Activated naive CD8-positive, alpha-beta T cell treated with anti-CD3 and anti-CD28 coated beads, Interleukin-2, amount 10 ng/mL, durations not matched to agents 7 days and 5 days (primary cell): Measurements from ENCODE around the gene PRSS53. TPM values are rescaled to one million over a fixed set of nuclear protein-coding genes. Genes with fewer than 3 reads are reported as not detected.

Experiments
- ATAC-seq: fragments of 150-1000 bp; cut with Tn5 transposase; one replicate; pipeline ENCODE4 v1.10.0; 2021; ENCODE audit warnings: low read depth, moderate library complexity
- POLR2A ChIA-PET: fragments of 350-600 bp; sonication (Branson Sonifier 250); formaldehyde crosslinking; loops from one replicate; lab custom pipeline; 2021; ENCODE audit warnings: antibody characterized with exemption; lab: Charles Lee
- DNase-seq: peaks from one replicate; pipeline ENCODE4 v3.0.0; 2021
- H3K27ac Mint-ChIP-seq: one replicate; pipeline ENCODE4 v1.8.0; 2022; ENCODE audit warnings: mild to moderate bottlenecking, mixed read lengths
- H3K27me3 Mint-ChIP-seq: one replicate; pipeline ENCODE4 v1.8.0; 2022; ENCODE audit warnings: mild to moderate bottlenecking, moderate library complexity, mixed read lengths
- H3K36me3 Mint-ChIP-seq: one replicate; pipeline ENCODE4 v1.8.0; 2021; ENCODE audit warnings: mild to moderate bottlenecking, mixed read lengths
- H3K4me1 Mint-ChIP-seq: one replicate; pipeline ENCODE4 v1.8.0; 2021; ENCODE audit warnings: mixed read lengths
- H3K4me3 Mint-ChIP-seq: one replicate; pipeline ENCODE4 v1.8.0; 2022; ENCODE audit warnings: mild to moderate bottlenecking, moderate library complexity, mixed read lengths
- H3K9me3 Mint-ChIP-seq: one replicate; pipeline ENCODE4 v1.8.0; 2021; ENCODE audit warnings: mixed read lengths
- total RNA-seq, 2 experiments: library from RNA; stranded (reverse); gene quantifications; one replicate each; pipeline ENCODE4 v1.2.3, GENCODE V29; 2021

The PRSS53 gene
- total RNA-seq, 2 experiments from 2014 or later = 10.4 to 10.9 TPM

GRCh38 chr16:31099860-31100638, 11.3 kb upstream of the PRSS53 start:
- Mint-ChIP-seq H3K4me1 (peaks cover 8% of the 10 kb centered on the region), H3K9me3 (no peaks in the 10 kb centered on the region), H3K27ac (no peak overlapping the region), H3K4me3 (no peak overlapping the region), H3K36me3 (no peaks in the 10 kb centered on the region), H3K27me3 (peaks cover 4% of the 10 kb centered on the region)
- POLR2A ChIA-PET = interaction anchor here (1.1 kb wide), 1 partner anchor 26 kb away, joined by 3 read pairs; the partner anchor contains the start of genes ZNF646 and ZNF668
- ATAC-seq (no peak), DNase-seq (no peak)

GRCh38 chr16:31094424-31095120, 5.8 kb upstream of the PRSS53 start, which contains the start of gene VKORC1:
VKORC1 (minus strand) TSS chr16:31094797; CDS start chr16:31094729, 68 bp downstream.
- H3K27me3 Mint-ChIP-seq = peaks cover 2% of the 10 kb centered on the region
- peak; percentile 87 for DNase-seq
- peak within 1 kb of the TSS; percentile 99 for H3K4me3 Mint-ChIP-seq
- no peaks in the 10 kb centered on the region for H3K9me3 Mint-ChIP-seq
- POLR2A ChIA-PET = interaction anchor here (0.7 to 2.5 kb wide), 6 partner anchors 10 to 349 kb away, joined by 3 to 18 read pairs (median 4); partner anchors contain the start of genes FUS, ZNF646 and ZNF668
- peak; percentile 90 for ATAC-seq
- H3K4me1 Mint-ChIP-seq = peaks cover 20% of the 10 kb centered on the region
- H3K27ac Mint-ChIP-seq = peak within 1 kb of the TSS; percentile 95
- peaks cover 4% of the 10 kb centered on the region for H3K36me3 Mint-ChIP-seq

GRCh38 chr16:31094088-31094423, 5.3 kb upstream of the PRSS53 start:
- peak overlapping the region; percentile 99 for H3K4me3 Mint-ChIP-seq
- POLR2A ChIA-PET = interaction anchor here (1.0 to 2.5 kb wide), 4 partner anchors 9 to 97 kb away, joined by 4 to 18 read pairs (median 7); partner anchors contain the start of genes FUS, ZNF646 and ZNF668
- peaks cover 2% of the 10 kb centered on the region for H3K27me3 Mint-ChIP-seq
- ATAC-seq (no peak), DNase-seq (no peak)
- peak overlapping the region; percentile 95 for H3K27ac Mint-ChIP-seq
- H3K9me3 Mint-ChIP-seq = no peaks in the 10 kb centered on the region
- H3K4me1 Mint-ChIP-seq = peaks cover 20% of the 10 kb centered on the region
- peaks cover 4% of the 10 kb centered on the region for H3K36me3 Mint-ChIP-seq

GRCh38 chr16:31093132-31093703, 4.5 kb upstream of the PRSS53 start:
- Mint-ChIP-seq H3K9me3 (no peaks in the 10 kb centered on the region), H3K36me3 (peaks cover 4% of the 10 kb centered on the region), H3K4me3 (peak overlapping the region; percentile 99), H3K27ac (no peak overlapping the region), H3K27me3 (no peaks in the 10 kb centered on the region), H3K4me1 (peaks cover 20% of the 10 kb centered on the region)
- DNase-seq (no peak), ATAC-seq (no peak)
- POLR2A ChIA-PET = interaction anchor here (1.4 to 2.1 kb wide), 3 partner anchors 8 to 87 kb away, joined by 5 to 9 read pairs (median 7); partner anchors contain the start of genes FUS, ZNF646 and ZNF668

- Mint-ChIP-seq H3K36me3 (peaks cover 4% of the 10 kb centered on the region), H3K9me3 (no peaks in the 10 kb centered on the region), H3K27ac (peak overlapping the region; percentile 45), H3K4me1 (peaks cover 20% of the 10 kb centered on the region), H3K27me3 (no peaks in the 10 kb centered on the region), H3K4me3 (no peak overlapping the region)
- DNase-seq (no peak), ATAC-seq (no peak)
- POLR2A ChIA-PET = interaction anchor here (0.6 to 2.1 kb wide), 4 partner anchors 16 to 952 kb away, joined by 3 to 7 read pairs (median 5); partner anchors contain the start of genes ZNF646 and ZNF668
Observed at GRCh38 chr16:31092330-31092729, 3.6 kb upstream of the PRSS53 start.

- Mint-ChIP-seq H3K4me3 (no peak overlapping the region), H3K4me1 (peaks cover 16% of the 10 kb centered on the region), H3K9me3 (no peaks in the 10 kb centered on the region), H3K27me3 (no peaks in the 10 kb centered on the region), H3K27ac (no peak overlapping the region), H3K36me3 (peaks cover 7% of the 10 kb centered on the region)
- no peak for ATAC-seq
- POLR2A ChIA-PET = no interaction called here
- DNase-seq = no peak
Observed at GRCh38 chr16:31090540-31090939, 1.8 kb upstream of the PRSS53 start.

- peaks cover 7% of the 10 kb centered on the region for H3K36me3 Mint-ChIP-seq
- H3K27me3 Mint-ChIP-seq = no peaks in the 10 kb centered on the region
- no peak overlapping the region for H3K27ac Mint-ChIP-seq
- DNase-seq (no peak), ATAC-seq (no peak)
- H3K9me3 Mint-ChIP-seq = no peaks in the 10 kb centered on the region
- H3K4me3 Mint-ChIP-seq = no peak overlapping the region
- H3K4me1 Mint-ChIP-seq = peaks cover 13% of the 10 kb centered on the region
- POLR2A ChIA-PET = no interaction called here
Observed at GRCh38 chr16:31089199-31089598, 456 bp upstream of the PRSS53 start.

- POLR2A ChIA-PET = no interaction called here
- Mint-ChIP-seq H3K9me3 (no peaks in the 10 kb centered on the region), H3K4me3 (no peak overlapping the region), H3K27ac (no peak overlapping the region), H3K4me1 (peaks cover 10% of the 10 kb centered on the region), H3K27me3 (no peaks in the 10 kb centered on the region), H3K36me3 (peaks cover 7% of the 10 kb centered on the region)
- ATAC-seq (no peak), DNase-seq (no peak)
Observed at GRCh38 chr16:31087971-31088370, 772 bp downstream of the PRSS53 start.

DNA sequence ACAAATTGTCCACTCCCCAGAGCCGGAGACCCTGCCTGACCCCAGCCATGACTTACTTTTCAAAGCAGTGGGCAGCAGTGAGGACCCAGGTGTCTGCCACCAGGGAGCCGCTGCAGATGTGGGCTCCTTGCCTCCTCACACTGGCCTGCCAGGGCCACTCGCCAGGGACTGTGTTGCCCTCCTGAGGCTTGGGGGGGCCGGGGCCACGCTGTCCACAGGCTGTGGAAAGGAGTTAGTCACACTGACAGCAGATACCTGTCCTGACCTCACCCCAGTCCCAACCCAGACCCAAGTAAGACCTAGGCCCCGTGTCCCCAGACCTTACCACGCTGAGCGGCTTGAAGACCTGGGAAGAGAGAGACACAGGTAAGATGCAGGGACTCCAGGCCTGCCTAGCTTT, 1.3 kb downstream of the PRSS53 start:
- peaks cover 6% of the 10 kb centered on the region for H3K36me3 Mint-ChIP-seq
- no peaks in the 10 kb centered on the region for H3K9me3 Mint-ChIP-seq
- H3K4me3 Mint-ChIP-seq = no peak overlapping the region
- peaks cover 5% of the 10 kb centered on the region for H3K4me1 Mint-ChIP-seq
- H3K27ac Mint-ChIP-seq = no peak overlapping the region
- DNase-seq (no peak), ATAC-seq (no peak)
- no peaks in the 10 kb centered on the region for H3K27me3 Mint-ChIP-seq
- POLR2A ChIA-PET = no interaction called here

GRCh38 chr16:31086629-31086906, 2.2 kb downstream of the PRSS53 start:
- H3K4me1 Mint-ChIP-seq = peaks cover 8% of the 10 kb centered on the region
- no peaks in the 10 kb centered on the region for H3K9me3 Mint-ChIP-seq
- no peak for ATAC-seq
- POLR2A ChIA-PET = no interaction called here
- peaks cover 7% of the 10 kb centered on the region for H3K36me3 Mint-ChIP-seq
- DNase-seq = no peak
- no peak overlapping the region for H3K4me3 Mint-ChIP-seq
- H3K27ac Mint-ChIP-seq = no peak overlapping the region
- no peaks in the 10 kb centered on the region for H3K27me3 Mint-ChIP-seq

DNA sequence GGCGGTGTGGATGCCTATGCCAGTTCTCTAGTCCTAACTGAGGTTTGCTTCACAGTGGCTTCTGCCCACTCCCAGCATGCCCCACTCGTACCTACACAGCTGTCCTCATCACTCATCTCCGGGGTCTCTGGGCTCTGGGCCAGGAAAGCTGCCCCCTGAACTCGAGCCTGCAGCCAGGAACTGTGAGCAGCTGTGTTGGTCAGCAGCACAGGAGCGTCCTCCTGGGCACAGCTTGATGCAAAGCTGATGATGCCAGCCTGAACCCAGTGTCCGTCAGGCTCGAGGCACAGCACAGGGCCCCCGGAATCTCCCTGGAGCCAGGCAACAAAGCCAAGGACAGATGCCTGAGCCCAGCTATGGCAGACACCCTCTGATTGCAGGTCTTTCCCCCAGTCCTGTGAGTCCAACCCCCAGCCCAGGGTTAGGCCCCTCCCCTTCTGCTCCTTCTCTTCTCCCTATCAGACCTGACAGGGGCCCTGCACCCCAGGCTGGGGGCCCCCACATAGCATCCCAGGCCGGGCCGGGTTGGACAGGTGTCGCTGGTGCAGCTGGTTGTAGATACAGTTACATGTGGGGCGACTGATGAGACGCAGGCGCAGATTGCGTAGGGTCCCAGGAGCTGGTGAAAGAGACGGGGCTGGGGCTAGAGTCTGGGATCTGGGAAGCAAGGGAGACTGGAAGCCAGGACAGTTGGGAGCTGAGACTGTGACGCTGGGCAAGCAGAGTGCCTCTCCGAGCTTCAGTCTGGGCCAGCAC, 2.7 kb downstream of the PRSS53 start:
- POLR2A ChIA-PET = no interaction called here

DNA sequence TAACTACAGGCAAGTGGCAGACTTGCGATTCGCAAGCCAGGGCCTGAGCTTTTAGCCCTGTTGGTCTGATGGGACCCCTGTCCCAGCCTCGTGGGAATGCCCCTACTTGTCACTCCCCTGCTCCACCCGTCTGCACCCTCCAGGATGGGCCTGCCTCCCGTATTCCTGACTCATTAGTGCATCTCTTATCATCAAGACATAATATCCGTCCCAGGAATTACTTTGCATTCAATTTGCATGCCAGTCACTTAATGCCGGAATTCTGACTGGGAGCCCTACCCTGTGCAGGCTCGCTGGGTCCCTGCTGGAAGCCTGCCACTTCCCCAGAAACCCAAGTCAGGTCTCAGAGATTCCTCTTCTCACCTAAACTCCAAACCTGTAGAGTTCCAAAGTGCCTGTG, 3.3 kb downstream of the PRSS53 start:
- Mint-ChIP-seq H3K4me1 (peaks cover 8% of the 10 kb centered on the region), H3K9me3 (no peaks in the 10 kb centered on the region), H3K4me3 (no peak overlapping the region), H3K27me3 (no peaks in the 10 kb centered on the region), H3K27ac (peak overlapping the region; percentile 16), H3K36me3 (peaks cover 5% of the 10 kb centered on the region)
- POLR2A ChIA-PET = interaction anchor here (1.0 kb wide), 2 partner anchors 9 to 10 kb away, joined by 3 to 5 read pairs; partner anchors contain the start of gene VKORC1
- DNase-seq = no peak
- no peak for ATAC-seq

More for the DNA sequence above, 2.7 kb downstream of the PRSS53 start:
- H3K36me3 Mint-ChIP-seq = peaks cover 7% of the 10 kb centered on the region
- no peak for DNase-seq
- no peak overlapping the region for H3K4me3 Mint-ChIP-seq
- peaks cover 8% of the 10 kb centered on the region for H3K4me1 Mint-ChIP-seq
- no peak overlapping the region for H3K27ac Mint-ChIP-seq
- H3K9me3 Mint-ChIP-seq = no peaks in the 10 kb centered on the region
- no peaks in the 10 kb centered on the region for H3K27me3 Mint-ChIP-seq
- ATAC-seq = no peak
